IMR-90 (cell line): ENCODE measurements around the gene RNF182. TPM values are rescaled to one million over a fixed set of nuclear protein-coding genes. Genes with fewer than 3 reads are reported as not detected.

ENCODE experiments used
- ATAC-seq: fragments of 200-7000 bp; cut with Tn5 transposase; 2 replicates; pipeline ENCODE4 v1.9.1; 2020; ENCODE audit warnings: low read depth, mild to moderate bottlenecking, moderate library complexity
- BruUV-seq: library from RNA; stranded (reverse); fragments of 400-500 nt; replicated peaks from 2 replicates; lab custom pipeline; 2021; lab: Mats Ljungman, UMichigan
- CTCF ChIA-PET: fragments of 300-600 bp; formaldehyde crosslinking; extraction: SDS; loops from one replicate; lab custom pipeline; 2021; ENCODE audit warnings: antibody characterized with exemption; lab: Yijun Ruan, JAX
- POLR2A ChIA-PET: fragments of 300-600 bp; sonication (Branson Sonifier 250); formaldehyde crosslinking; loops from one replicate; lab custom pipeline; 2022; ENCODE audit warnings: antibody characterized with exemption; ENCODE audit not compliant: unreplicated experiment; lab: Charles Lee
- DNase-seq: peaks from one replicate; pipeline ENCODE4 v3.0.0; 2013
- H2AFZ ChIP-seq: replicated peaks from 2 replicates; pipeline ENCODE3; 2013; ENCODE audit warnings: low read length, mild to moderate bottlenecking; ENCODE audit not compliant: poor library complexity
- H2AK5ac ChIP-seq: 2 replicates; pipeline ENCODE4 v1.6.1; 2013; ENCODE audit warnings: low read depth, low read length, inconsistent platforms
- H2AK9ac ChIP-seq: replicated peaks from 2 replicates; pipeline ENCODE3; 2013; ENCODE audit warnings: mild to moderate bottlenecking, low read depth, low read length, moderate library complexity; ENCODE audit not compliant: poor library complexity
- H2BK120ac ChIP-seq: 2 replicates; pipeline ENCODE4 v1.6.1; 2013; ENCODE audit warnings: low read depth, low read length, inconsistent platforms
- H2BK15ac ChIP-seq: 3 replicates; pipeline ENCODE4 v1.6.1; 2013; ENCODE audit warnings: low read depth, low read length, inconsistent platforms
- H2BK20ac ChIP-seq: 2 replicates; pipeline ENCODE4 v1.6.1; 2013; ENCODE audit warnings: low read depth, mild to moderate bottlenecking, inconsistent platforms, low read length, moderate library complexity
- H2BK5ac ChIP-seq: 2 replicates; pipeline ENCODE4 v1.6.1; 2013; ENCODE audit warnings: mild to moderate bottlenecking, low read depth, low read length, inconsistent platforms; ENCODE audit not compliant: poor library complexity, severe bottlenecking
- H3K14ac ChIP-seq: replicated peaks from 2 replicates; pipeline ENCODE4 v1.6.1; 2013; ENCODE audit warnings: low read depth, low read length, inconsistent platforms
- H3K18ac ChIP-seq: 2 replicates; pipeline ENCODE4 v1.6.1; 2013; ENCODE audit warnings: low read depth, low read length, control low read depth
- H3K23ac ChIP-seq: 2 replicates; pipeline ENCODE4 v1.6.1; 2013; ENCODE audit warnings: low read depth, low read length, inconsistent platforms
- H3K27ac ChIP-seq: 2 replicates; pipeline ENCODE4 v1.5.1; 2013; ENCODE audit warnings: mild to moderate bottlenecking, control low read depth, low read length; ENCODE audit not compliant: insufficient read depth
- H3K27me3 ChIP-seq: 2 replicates; pipeline ENCODE4 v1.6.1; 2013; ENCODE audit warnings: low read length; ENCODE audit not compliant: control insufficient read depth, insufficient read depth
- H3K36me3 ChIP-seq: 2 replicates; pipeline ENCODE4 v1.6.1; 2013; ENCODE audit warnings: low read length, mixed read lengths; ENCODE audit not compliant: control insufficient read depth, insufficient read depth
- H3K4ac ChIP-seq: 2 replicates; pipeline ENCODE4 v1.6.1; 2013; ENCODE audit warnings: low read depth, low read length, inconsistent platforms
- H3K4me1 ChIP-seq: 2 replicates; pipeline ENCODE4 v1.6.1; 2013; ENCODE audit warnings: low read length, mixed read lengths; ENCODE audit not compliant: control insufficient read depth, insufficient read depth
- H3K4me2 ChIP-seq: 2 replicates; pipeline ENCODE4 v1.6.1; 2013; ENCODE audit warnings: low read depth, mild to moderate bottlenecking, control low read depth, low read length, moderate library complexity
- H3K4me3 ChIP-seq: 2 replicates; pipeline ENCODE4 v1.5.1; 2013; ENCODE audit warnings: low read depth, mild to moderate bottlenecking, control low read depth, low read length, moderate library complexity; ENCODE audit not compliant: insufficient read depth
- H3K56ac ChIP-seq: 2 replicates; pipeline ENCODE4 v1.6.1; 2013; ENCODE audit warnings: low read length, inconsistent platforms; ENCODE audit not compliant: insufficient read depth; ENCODE audit errors: extremely low read depth
- H3K79me1 ChIP-seq, 2 experiments: 2 replicates each; pipeline ENCODE4 v1.6.1; 2013; ENCODE audit warnings: low read length in 2 of 2, inconsistent platforms in 1 of 2, low read depth in 1 of 2
- H3K9ac ChIP-seq: 2 replicates; pipeline ENCODE4 v1.6.1; 2013; ENCODE audit warnings: low read depth, low read length, control low read depth
- H3K9me1 ChIP-seq: 2 replicates; pipeline ENCODE4 v1.6.1; 2013; ENCODE audit warnings: low read length, inconsistent platforms; ENCODE audit not compliant: insufficient read depth
- H3K9me3 ChIP-seq: 2 replicates; pipeline ENCODE4 v1.6.1; 2013; ENCODE audit warnings: low read length; ENCODE audit not compliant: control insufficient read depth, insufficient read depth
- H4K20me1 ChIP-seq: 2 replicates; pipeline ENCODE4 v1.6.1; 2013; ENCODE audit warnings: low read length, inconsistent platforms; ENCODE audit not compliant: insufficient read depth
- H4K5ac ChIP-seq: 2 replicates; pipeline ENCODE4 v1.6.1; 2013; ENCODE audit warnings: mild to moderate bottlenecking, low read depth, low read length, control low read depth
- H4K8ac ChIP-seq, 2 experiments: 2 replicates each; pipeline ENCODE4 v1.6.1; 2013; ENCODE audit warnings: low read depth in 2 of 2, low read length in 2 of 2, control low read depth in 1 of 2, inconsistent platforms in 1 of 2
- H4K91ac ChIP-seq: 2 replicates; pipeline ENCODE4 v1.6.1; 2013; ENCODE audit warnings: low read depth, low read length, inconsistent platforms; ENCODE audit not compliant: insufficient read depth
- MAFK ChIP-seq: IDR thresholded peaks from 2 replicates; pipeline ENCODE4 v1.6.1; 2012; ENCODE audit warnings: low read depth, low read length, improper control_type of control experiment
- MAZ ChIP-seq: IDR thresholded peaks from 2 replicates; pipeline ENCODE4 v1.6.1; 2012; ENCODE audit warnings: low read depth, mild to moderate bottlenecking, low read length, improper control_type of control experiment, moderate library complexity, borderline replicate concordance
- SMC3 ChIP-seq: fragments of 150-350 bp; IDR thresholded peaks from 2 replicates; pipeline ENCODE4 v1.6.1; 2016; ENCODE audit warnings: low read depth, mild to moderate bottlenecking, antibody characterized with exemption, low read length, moderate library complexity
- WGBS, 2 experiments: methylation state at CpG; one replicate each; pipeline versions ENCODE4 v1.1.5 to v1.1.7; 2013; ENCODE audit warnings: missing lambda C conversion rate in 2 of 2; ENCODE audit not compliant: insufficient read length in 1 of 2; ENCODE audit errors: extremely low coverage in 2 of 2; 5-methylcytosine and 5-hydroxymethylcytosine counted together
- dilution Hi-C: fragments of 300-500 bp; cut with HindIII; formaldehyde crosslinking; loops from one replicate; pipeline ENCODE4 v1.14.3; 2018; ENCODE audit warnings: low sequenced_read_pairs; ENCODE audit not compliant: unreplicated experiment
- in situ Hi-C: fragments of 300-500 bp; cut with MboI; formaldehyde crosslinking; loops from 3 replicates; pipeline ENCODE4 v1.14.3; 2019; ENCODE audit warnings: low sequenced_read_pairs, inconsistent platforms, mixed read lengths
- intact Hi-C: fragments of 100-400 bp; cut with micrococcal nuclease; formaldehyde crosslinking; loops from 2 replicates; pipeline ENCODE4 v1.10.0; 2022
- polyA plus RNA-seq, 3 experiments: library from polyadenylated mRNA; depleted of rRNA; stranded (reverse); fragments of >200 nt; gene quantifications; 2 replicates each; pipeline ENCODE4 v1.2.3, GENCODE V29; 2012; ENCODE audit warnings: low replicate concordance in 1 of 3
- total RNA-seq: library from RNA; depleted of rRNA; stranded (reverse); fragments of >200 nt; gene quantifications from 2 replicates; pipeline ENCODE4 v1.2.3, GENCODE V29; 2012
- TF ChIP-seq, protein P1 (sequence below): fragments of 150-350 bp; IDR thresholded peaks from 2 replicates; pipeline ENCODE4 v1.6.1; 2017; ENCODE audit warnings: mild to moderate bottlenecking, antibody characterized with exemption, low read length, low read depth

The RNF182 gene
- total and polyA plus RNA-seq, 2 of the 4 experiments (the other 2 are of a cell fraction): 4.1 to 9.1 TPM

DNA sequence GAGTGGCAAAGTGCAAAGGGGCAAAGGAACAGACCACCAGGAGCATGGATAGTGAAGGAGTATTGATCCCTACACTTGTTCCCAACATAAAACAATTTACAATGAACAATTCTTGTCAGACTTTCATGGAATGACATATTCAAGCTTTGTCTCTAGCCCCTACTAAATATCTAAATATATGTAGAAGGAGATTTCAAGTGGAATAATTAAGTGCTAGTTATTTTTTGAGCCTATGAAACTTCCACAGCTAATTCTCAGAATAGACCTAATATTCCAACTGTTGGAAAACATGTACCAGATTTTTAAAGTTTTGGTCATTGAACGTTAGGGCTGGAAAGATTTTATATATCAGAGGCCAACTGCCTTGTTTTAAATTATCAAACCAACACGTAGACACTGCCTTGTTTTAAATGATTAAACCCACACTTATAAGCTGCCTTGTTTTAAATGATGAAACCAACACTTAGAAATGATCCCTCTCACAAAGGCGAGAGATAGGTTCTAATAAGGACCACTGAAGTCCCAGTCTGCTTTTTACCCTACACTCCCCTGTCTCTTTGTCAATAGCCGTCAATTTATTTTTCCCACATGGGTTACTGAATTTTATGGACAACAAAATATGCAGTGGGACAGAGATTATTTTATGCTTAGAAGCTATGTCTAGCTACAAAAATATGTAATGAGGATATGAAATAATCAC, 62.1 kb downstream of the RNF182 start:
- Histone ChIP-seq H3K9me3 (no peaks in the 10 kb centered on the region), H2BK15ac (no peak overlapping the region), H2BK5ac (no peak overlapping the region), H3K27ac (no peak overlapping the region), H3K4me2 (no peak overlapping the region), H3K18ac (no peak overlapping the region), H3K56ac (no peak overlapping the region), H2AK5ac (no peak overlapping the region), H3K9me1 (peaks cover 6% of the 10 kb centered on the region; the same call in 1 of the 2 replicates), H3K79me1 (no peaks in the 10 kb centered on the region), H2BK120ac (no peak overlapping the region), H4K91ac (no peak overlapping the region), H4K8ac (no peak overlapping the region), H3K9ac (no peak overlapping the region), H4K20me1 (no peaks in the 10 kb centered on the region), H2AFZ (no peak overlapping the region), H3K4me3 (no peak overlapping the region), H3K23ac (no peak overlapping the region), H3K14ac (no peak overlapping the region), H3K27me3 (no peaks in the 10 kb centered on the region), H3K36me3 (no peaks in the 10 kb centered on the region), H3K4me1 (peaks cover 2% of the 10 kb centered on the region; the same call in 1 of the 2 replicates), H2BK20ac (no peak overlapping the region), H2AK9ac (no peak overlapping the region), H4K5ac (no peak overlapping the region), H3K4ac (no peak overlapping the region)
- BruUV-seq: no TSS peak
- CTCF ChIA-PET: interaction anchor here (0.7 to 1.5 kb wide), 2 partner anchors 63 to 77 kb away, joined by 3 read pairs; partner anchors contain the start of gene RNF182
- ATAC-seq: no peak
- 80% methylated on average over 1 of the region's 4 CpGs; no CpG with 5 or more reads in 1 of the 2 experiments for WGBS, 2 experiments
- in situ Hi-C loops (no loop called here), intact Hi-C loops (loop anchor here (5.0 kb wide), 1 partner anchor 40 kb away; no protein-coding TSS in a partner anchor), dilution Hi-C loops (no loop called here)
- POLR2A ChIA-PET: no interaction called here
- TF ChIP-seq, protein P1, sequence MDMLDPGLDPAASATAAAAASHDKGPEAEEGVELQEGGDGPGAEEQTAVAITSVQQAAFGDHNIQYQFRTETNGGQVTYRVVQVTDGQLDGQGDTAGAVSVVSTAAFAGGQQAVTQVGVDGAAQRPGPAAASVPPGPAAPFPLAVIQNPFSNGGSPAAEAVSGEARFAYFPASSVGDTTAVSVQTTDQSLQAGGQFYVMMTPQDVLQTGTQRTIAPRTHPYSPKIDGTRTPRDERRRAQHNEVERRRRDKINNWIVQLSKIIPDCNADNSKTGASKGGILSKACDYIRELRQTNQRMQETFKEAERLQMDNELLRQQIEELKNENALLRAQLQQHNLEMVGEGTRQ: no peak
- TF ChIP-seq MAZ (no peak), MAFK (no peak), SMC3 (no peak)
- no peak for DNase-seq
